ENCODE data around the gene DIP2A. TPM values are rescaled to one million over a fixed set of nuclear protein-coding genes. Genes with fewer than 3 reads are reported as not detected.

Gene DIP2A
- total and polyA plus RNA-seq, 2 experiments from 2014 or later, result 19.8 to 24.6 TPM

- no peaks in the 10 kb centered on the region for H3K36me3 ChIP-seq (replicated peaks; ENCODE audit: insufficient read depth, low read depth)
- no peaks in the 10 kb centered on the region for H3K4me1 ChIP-seq (ENCODE audit: insufficient read depth)
- H3K27ac ChIP-seq, result no peak overlapping the region
- H3K79me2 ChIP-seq, result no peaks in the 10 kb centered on the region
- H3K4me3 ChIP-seq, result no peak overlapping the region
- DNase-seq (ENCODE audit: low spot score), result no peak
- no peak overlapping the region for H2AFZ ChIP-seq
- no peaks in the 10 kb centered on the region for H3K9me2 ChIP-seq (replicated peaks; ENCODE audit: insufficient read depth)
- WGBS (ENCODE audit: low lambda C conversion rate, missing lambda C conversion rate), result 98% methylated on average over 15 of the region's 15 CpGs
- TF ChIP-seq CTCF (IDR thresholded peaks at IDR 0.05; ENCODE audit: poor library complexity) (no peak), EZH2 (IDR thresholded peaks at IDR 0.05; ENCODE audit: borderline replicate concordance) (no peak)
- H3K27me3 ChIP-seq, result no peaks in the 10 kb centered on the region
- no peaks in the 10 kb centered on the region for H4K20me1 ChIP-seq (ENCODE audit: insufficient read depth, poor library complexity, severe bottlenecking)
- no peaks in the 10 kb centered on the region for H3K9me3 ChIP-seq (ENCODE audit: low read depth)
- H3K4me2 ChIP-seq, result no peak overlapping the region
These were observed 108.7 kb downstream of the DIP2A start for GRCh38 chr21:46567348-46567747.

GRCh38 chr21:46568562-46568961 lies 109.9 kb downstream of the DIP2A start:
- Histone ChIP-seq H2AFZ (no peak overlapping the region), H3K27me3 (no peaks in the 10 kb centered on the region), H3K36me3 (replicated peaks; ENCODE audit: insufficient read depth, low read depth) (no peaks in the 10 kb centered on the region), H3K79me2 (no peaks in the 10 kb centered on the region), H3K4me2 (no peak overlapping the region), H4K20me1 (ENCODE audit: insufficient read depth, poor library complexity, severe bottlenecking) (no peaks in the 10 kb centered on the region), H3K9me3 (ENCODE audit: low read depth) (peaks cover 3% of the 10 kb centered on the region), H3K9me2 (replicated peaks; ENCODE audit: insufficient read depth) (no peaks in the 10 kb centered on the region), H3K4me1 (ENCODE audit: insufficient read depth) (no peaks in the 10 kb centered on the region), H3K27ac (no peak overlapping the region), H3K4me3 (no peak overlapping the region)
- 96% methylated on average over 4 of the region's 4 CpGs for WGBS (ENCODE audit: low lambda C conversion rate, missing lambda C conversion rate)
- no peak for DNase-seq (ENCODE audit: low spot score)
- TF ChIP-seq EZH2 (IDR thresholded peaks at IDR 0.05; ENCODE audit: borderline replicate concordance) (no peak), CTCF (IDR thresholded peaks at IDR 0.05; ENCODE audit: poor library complexity) (no peak), EZH2phosphoT487 (IDR thresholded peaks at IDR 0.05; ENCODE audit: low read depth, severe bottlenecking, unreplicated experiment) (no peak)

GRCh38 chr21:46569081-46569480 lies 110.4 kb downstream of the DIP2A start:
- TF ChIP-seq CTCF (IDR thresholded peaks at IDR 0.05; ENCODE audit: poor library complexity), result no peak
- TF ChIP-seq EZH2 (IDR thresholded peaks at IDR 0.05; ENCODE audit: borderline replicate concordance), result no peak
- TF ChIP-seq EZH2phosphoT487 (IDR thresholded peaks at IDR 0.05; ENCODE audit: low read depth, severe bottlenecking, unreplicated experiment), result no peak
- DNase-seq (ENCODE audit: low spot score), result no peak
- Histone ChIP-seq H4K20me1 (ENCODE audit: insufficient read depth, poor library complexity, severe bottlenecking) (no peaks in the 10 kb centered on the region), H2AFZ (no peak overlapping the region), H3K4me1 (ENCODE audit: insufficient read depth) (no peaks in the 10 kb centered on the region), H3K27ac (no peak overlapping the region), H3K36me3 (replicated peaks; ENCODE audit: insufficient read depth, low read depth) (no peaks in the 10 kb centered on the region), H3K4me3 (no peak overlapping the region), H3K27me3 (no peaks in the 10 kb centered on the region), H3K9me3 (ENCODE audit: low read depth) (peaks cover 3% of the 10 kb centered on the region), H3K9me2 (replicated peaks; ENCODE audit: insufficient read depth) (no peaks in the 10 kb centered on the region), H3K4me2 (no peak overlapping the region), H3K79me2 (no peaks in the 10 kb centered on the region)
- WGBS (ENCODE audit: low lambda C conversion rate, missing lambda C conversion rate), result 97% methylated on average over 1 of the region's 1 CpG

- no peak for TF ChIP-seq EZH2phosphoT487 (IDR thresholded peaks at IDR 0.05; ENCODE audit: low read depth, severe bottlenecking, unreplicated experiment)
- no peak for TF ChIP-seq EZH2 (IDR thresholded peaks at IDR 0.05; ENCODE audit: borderline replicate concordance)
- no peak for TF ChIP-seq CTCF (IDR thresholded peaks at IDR 0.05; ENCODE audit: poor library complexity)
- H2AFZ ChIP-seq, result no peak overlapping the region
- no peaks in the 10 kb centered on the region for H3K9me2 ChIP-seq (replicated peaks; ENCODE audit: insufficient read depth)
- H3K4me1 ChIP-seq (ENCODE audit: insufficient read depth), result no peaks in the 10 kb centered on the region
- peaks cover 3% of the 10 kb centered on the region for H3K9me3 ChIP-seq (ENCODE audit: low read depth)
- no peak overlapping the region for H3K27ac ChIP-seq
- no peaks in the 10 kb centered on the region for H3K36me3 ChIP-seq (replicated peaks; ENCODE audit: insufficient read depth, low read depth)
- no peak overlapping the region for H3K4me2 ChIP-seq
- no peak for DNase-seq (ENCODE audit: low spot score)
- no peak overlapping the region for H3K4me3 ChIP-seq
- 85% methylated on average over 2 of the region's 2 CpGs for WGBS (ENCODE audit: low lambda C conversion rate, missing lambda C conversion rate)
- no peaks in the 10 kb centered on the region for H3K27me3 ChIP-seq
- H3K79me2 ChIP-seq, result no peaks in the 10 kb centered on the region
- no peaks in the 10 kb centered on the region for H4K20me1 ChIP-seq (ENCODE audit: insufficient read depth, poor library complexity, severe bottlenecking)
These were observed 111.4 kb downstream of the DIP2A start for GRCh38 chr21:46570119-46570518.

All from hepatocyte (in vitro differentiated cells).